ENCODE data around the gene CALB2. TPM values are rescaled to one million over a fixed set of nuclear protein-coding genes. Genes with fewer than 3 reads are reported as not detected.

CALB2 gene
- total RNA-seq, 1 donor = 0.36 TPM

- H3K4me3 ChIP-seq (ENCODE audit: low read depth, low read length) = no peak overlapping the region
- DNase-seq (ENCODE audit: low read depth) = no peak
- TF ChIP-seq, protein P1, sequence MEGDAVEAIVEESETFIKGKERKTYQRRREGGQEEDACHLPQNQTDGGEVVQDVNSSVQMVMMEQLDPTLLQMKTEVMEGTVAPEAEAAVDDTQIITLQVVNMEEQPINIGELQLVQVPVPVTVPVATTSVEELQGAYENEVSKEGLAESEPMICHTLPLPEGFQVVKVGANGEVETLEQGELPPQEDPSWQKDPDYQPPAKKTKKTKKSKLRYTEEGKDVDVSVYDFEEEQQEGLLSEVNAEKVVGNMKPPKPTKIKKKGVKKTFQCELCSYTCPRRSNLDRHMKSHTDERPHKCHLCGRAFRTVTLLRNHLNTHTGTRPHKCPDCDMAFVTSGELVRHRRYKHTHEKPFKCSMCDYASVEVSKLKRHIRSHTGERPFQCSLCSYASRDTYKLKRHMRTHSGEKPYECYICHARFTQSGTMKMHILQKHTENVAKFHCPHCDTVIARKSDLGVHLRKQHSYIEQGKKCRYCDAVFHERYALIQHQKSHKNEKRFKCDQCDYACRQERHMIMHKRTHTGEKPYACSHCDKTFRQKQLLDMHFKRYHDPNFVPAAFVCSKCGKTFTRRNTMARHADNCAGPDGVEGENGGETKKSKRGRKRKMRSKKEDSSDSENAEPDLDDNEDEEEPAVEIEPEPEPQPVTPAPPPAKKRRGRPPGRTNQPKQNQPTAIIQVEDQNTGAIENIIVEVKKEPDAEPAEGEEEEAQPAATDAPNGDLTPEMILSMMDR (IDR thresholded peaks at IDR 0.05; ENCODE audit: insufficient read depth, low read length) = no peak
These were observed 15.4 kb upstream of the CALB2 start for GRCh38 chr16:71343078-71343477.

DNA sequence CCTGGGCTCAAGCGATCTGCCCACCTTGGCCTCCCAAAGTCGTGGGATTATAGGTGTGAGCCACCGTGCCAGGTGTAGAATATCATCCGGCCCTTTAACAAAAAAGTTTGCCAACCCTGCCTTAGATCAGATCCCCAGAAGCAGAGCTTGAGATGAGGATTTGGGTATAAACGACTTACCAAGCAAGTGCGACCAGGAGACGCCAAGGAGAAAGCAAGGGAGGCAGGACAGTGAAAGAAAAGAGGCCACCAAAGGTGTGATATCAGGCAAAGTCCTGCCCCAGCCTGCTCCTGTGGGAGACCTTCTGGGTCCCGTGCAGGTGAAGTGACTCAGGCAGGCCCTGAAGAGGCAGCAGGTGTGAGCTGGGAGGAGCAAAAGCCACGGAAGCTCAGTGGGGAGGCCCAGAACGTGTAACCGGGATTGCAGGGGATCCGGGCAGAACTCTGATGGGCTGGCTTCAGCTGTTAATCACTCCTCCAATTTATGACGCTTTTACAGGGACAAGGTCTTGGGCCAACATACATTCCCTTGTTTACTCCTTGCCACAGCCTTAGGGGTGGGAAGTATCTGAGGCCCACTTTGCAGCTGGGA, 14.1 kb upstream of the CALB2 start:
- TF ChIP-seq, protein P1 (IDR thresholded peaks at IDR 0.05; ENCODE audit: insufficient read depth, low read length) = no peak
- no peak for DNase-seq (ENCODE audit: low read depth)
- H3K4me3 ChIP-seq (ENCODE audit: low read depth, low read length) = no peak overlapping the region

DNA sequence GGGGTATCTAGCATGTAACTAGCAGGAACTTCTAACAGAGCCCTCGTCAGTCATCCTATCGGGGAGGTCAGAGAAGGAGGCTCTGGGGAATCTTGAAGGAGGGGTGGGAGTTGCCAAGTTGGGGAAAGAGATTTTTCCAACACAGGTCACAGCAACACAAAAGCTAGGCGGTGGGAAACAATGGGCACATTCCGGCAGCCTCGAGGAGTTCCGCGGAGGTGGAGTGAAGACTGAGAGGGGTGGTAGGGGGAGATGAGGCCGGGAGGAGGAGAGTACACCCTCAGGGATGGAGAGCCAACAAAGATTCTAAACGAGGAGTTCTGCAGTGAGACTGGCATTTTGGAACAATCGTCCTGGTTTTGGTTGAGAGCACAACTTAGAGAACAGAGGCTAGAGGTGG, 13.5 kb upstream of the CALB2 start:
- H3K4me3 ChIP-seq (ENCODE audit: low read depth, low read length) = no peak overlapping the region
- TF ChIP-seq, protein P1 (IDR thresholded peaks at IDR 0.05; ENCODE audit: insufficient read depth, low read length) = no peak
- no peak for DNase-seq (ENCODE audit: low read depth)

DNA sequence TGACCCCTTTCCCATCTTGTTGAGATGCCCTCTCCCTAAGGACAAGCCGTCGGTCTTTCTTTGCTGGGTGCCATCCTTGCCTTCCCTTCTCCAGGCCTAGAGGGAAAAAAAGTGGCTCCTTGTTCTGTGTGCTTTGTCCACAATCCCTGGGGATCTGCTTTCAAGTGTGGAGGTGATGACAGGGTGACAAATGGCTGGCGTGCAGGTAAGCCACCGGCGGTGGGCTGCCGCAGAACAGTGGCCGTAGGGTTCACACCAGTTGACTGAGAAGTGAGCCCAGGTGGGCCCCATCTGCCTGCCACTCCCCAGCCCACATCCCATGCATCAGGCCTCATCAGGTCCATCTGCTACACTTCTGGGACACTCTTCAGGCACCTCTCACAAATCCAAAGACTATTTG, 11.4 kb upstream of the CALB2 start:
- no peak for DNase-seq (ENCODE audit: low read depth)
- TF ChIP-seq, protein P1 (IDR thresholded peaks at IDR 0.05; ENCODE audit: insufficient read depth, low read length) = no peak
- no peak overlapping the region for H3K4me3 ChIP-seq (ENCODE audit: low read depth, low read length)

DNA sequence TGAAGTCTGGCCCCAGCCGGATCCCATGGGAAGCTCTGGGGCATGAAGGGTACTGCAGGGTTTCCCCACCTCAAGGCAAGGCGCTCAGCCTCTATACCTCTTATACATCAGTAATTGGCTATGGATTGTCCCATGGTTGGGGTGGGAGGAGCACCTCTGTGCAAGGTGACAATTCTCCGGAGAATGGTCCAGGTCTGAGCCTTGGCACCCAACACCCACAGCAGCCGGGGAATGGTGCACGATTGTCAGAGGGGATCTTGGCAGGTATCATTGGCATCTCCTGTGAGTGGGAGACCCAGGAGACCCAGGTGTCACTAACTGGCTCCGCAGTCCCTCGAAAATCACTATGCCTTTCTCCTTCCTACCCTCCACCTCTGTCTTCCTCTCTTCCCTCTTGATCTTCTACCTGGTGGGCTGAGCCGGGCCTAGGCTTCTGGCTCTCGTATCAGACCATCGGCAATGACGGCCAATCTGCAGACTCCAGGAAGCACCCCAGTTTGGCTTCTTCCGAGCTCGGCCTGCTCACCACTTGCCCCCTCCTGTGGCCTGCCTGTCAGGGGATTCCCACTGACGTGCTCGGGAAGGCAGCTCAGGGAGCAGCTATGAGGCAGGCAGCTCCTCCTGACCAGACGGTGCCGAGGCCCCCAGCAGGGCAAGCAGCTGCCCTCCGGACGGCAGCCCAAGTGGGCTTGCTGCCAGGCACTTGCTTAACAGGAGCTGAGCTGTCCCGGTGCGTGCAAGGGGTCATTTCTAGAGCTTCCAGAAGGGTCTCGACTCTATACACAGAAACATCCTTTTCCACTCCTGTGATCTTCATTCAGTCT, 10.0 kb upstream of the CALB2 start:
- H3K4me3 ChIP-seq (ENCODE audit: low read depth, low read length) = no peak overlapping the region
- TF ChIP-seq, protein P1 (IDR thresholded peaks at IDR 0.05; ENCODE audit: insufficient read depth, low read length) = no peak
- DNase-seq (ENCODE audit: low read depth) = no peak

GRCh38 chr16:71350821-71351557, 7.5 kb upstream of the CALB2 start:
- DNase-seq (ENCODE audit: low read depth) = no peak
- TF ChIP-seq, protein P1 (IDR thresholded peaks at IDR 0.05; ENCODE audit: insufficient read depth, low read length) = no peak
- H3K4me3 ChIP-seq (ENCODE audit: low read depth, low read length) = no peak overlapping the region
